H1 (cell line): Measurements from ENCODE around the gene DYNLL1. TPM values are rescaled to one million over a fixed set of nuclear protein-coding genes. Genes with fewer than 3 reads are reported as not detected.

Experiments
- polyA plus RNA-seq, 7 experiments: library from polyadenylated mRNA; depleted of rRNA in 3 of 7; stranded (reverse) in 5 of 7; unstranded in 2 of 7; fragments of >200 nt in 5 of 7; fragments of 200-250 nt in 2 of 7; gene quantifications; 1 replicate in 5 of 7; 2 replicates in 1 of 7; 4 replicates in 1 of 7; pipeline versions ENCODE4 v1.2.1 to v1.2.3, GENCODE V29; 2011 to 2013; ENCODE audit warnings: missing spikeins in 2 of 7, mixed read lengths in 2 of 7
- total RNA-seq: library from RNA; stranded (reverse); fragmentation: NEBNext Ultra II Directional; extraction: Animal tissue kit (Norgen Biotek cat#: 25700); gene quantifications from 2 replicates; pipeline ENCODE4 v1.2.1, GENCODE V29; 2021
- TF ChIP-seq, protein P1 (sequence below): fragments of 300-600 bp; sonication (generic); IDR thresholded peaks from 2 replicates; pipeline ENCODE4 v1.7.1; 2012; ENCODE audit warnings: low read length, moderate library complexity, mild to moderate bottlenecking, inconsistent platforms; ENCODE audit not compliant: insufficient replicate concordance

Gene DYNLL1
- total and polyA plus RNA-seq, 2 of the 8 experiments (the other 6 are each of a cell fraction or from before 2014, with no cell fraction given) = 423 to 488 TPM

GRCh38 chr12:120536064-120536791 lies 40.3 kb downstream of the DYNLL1 start (continued):
- TF ChIP-seq, protein P1, sequence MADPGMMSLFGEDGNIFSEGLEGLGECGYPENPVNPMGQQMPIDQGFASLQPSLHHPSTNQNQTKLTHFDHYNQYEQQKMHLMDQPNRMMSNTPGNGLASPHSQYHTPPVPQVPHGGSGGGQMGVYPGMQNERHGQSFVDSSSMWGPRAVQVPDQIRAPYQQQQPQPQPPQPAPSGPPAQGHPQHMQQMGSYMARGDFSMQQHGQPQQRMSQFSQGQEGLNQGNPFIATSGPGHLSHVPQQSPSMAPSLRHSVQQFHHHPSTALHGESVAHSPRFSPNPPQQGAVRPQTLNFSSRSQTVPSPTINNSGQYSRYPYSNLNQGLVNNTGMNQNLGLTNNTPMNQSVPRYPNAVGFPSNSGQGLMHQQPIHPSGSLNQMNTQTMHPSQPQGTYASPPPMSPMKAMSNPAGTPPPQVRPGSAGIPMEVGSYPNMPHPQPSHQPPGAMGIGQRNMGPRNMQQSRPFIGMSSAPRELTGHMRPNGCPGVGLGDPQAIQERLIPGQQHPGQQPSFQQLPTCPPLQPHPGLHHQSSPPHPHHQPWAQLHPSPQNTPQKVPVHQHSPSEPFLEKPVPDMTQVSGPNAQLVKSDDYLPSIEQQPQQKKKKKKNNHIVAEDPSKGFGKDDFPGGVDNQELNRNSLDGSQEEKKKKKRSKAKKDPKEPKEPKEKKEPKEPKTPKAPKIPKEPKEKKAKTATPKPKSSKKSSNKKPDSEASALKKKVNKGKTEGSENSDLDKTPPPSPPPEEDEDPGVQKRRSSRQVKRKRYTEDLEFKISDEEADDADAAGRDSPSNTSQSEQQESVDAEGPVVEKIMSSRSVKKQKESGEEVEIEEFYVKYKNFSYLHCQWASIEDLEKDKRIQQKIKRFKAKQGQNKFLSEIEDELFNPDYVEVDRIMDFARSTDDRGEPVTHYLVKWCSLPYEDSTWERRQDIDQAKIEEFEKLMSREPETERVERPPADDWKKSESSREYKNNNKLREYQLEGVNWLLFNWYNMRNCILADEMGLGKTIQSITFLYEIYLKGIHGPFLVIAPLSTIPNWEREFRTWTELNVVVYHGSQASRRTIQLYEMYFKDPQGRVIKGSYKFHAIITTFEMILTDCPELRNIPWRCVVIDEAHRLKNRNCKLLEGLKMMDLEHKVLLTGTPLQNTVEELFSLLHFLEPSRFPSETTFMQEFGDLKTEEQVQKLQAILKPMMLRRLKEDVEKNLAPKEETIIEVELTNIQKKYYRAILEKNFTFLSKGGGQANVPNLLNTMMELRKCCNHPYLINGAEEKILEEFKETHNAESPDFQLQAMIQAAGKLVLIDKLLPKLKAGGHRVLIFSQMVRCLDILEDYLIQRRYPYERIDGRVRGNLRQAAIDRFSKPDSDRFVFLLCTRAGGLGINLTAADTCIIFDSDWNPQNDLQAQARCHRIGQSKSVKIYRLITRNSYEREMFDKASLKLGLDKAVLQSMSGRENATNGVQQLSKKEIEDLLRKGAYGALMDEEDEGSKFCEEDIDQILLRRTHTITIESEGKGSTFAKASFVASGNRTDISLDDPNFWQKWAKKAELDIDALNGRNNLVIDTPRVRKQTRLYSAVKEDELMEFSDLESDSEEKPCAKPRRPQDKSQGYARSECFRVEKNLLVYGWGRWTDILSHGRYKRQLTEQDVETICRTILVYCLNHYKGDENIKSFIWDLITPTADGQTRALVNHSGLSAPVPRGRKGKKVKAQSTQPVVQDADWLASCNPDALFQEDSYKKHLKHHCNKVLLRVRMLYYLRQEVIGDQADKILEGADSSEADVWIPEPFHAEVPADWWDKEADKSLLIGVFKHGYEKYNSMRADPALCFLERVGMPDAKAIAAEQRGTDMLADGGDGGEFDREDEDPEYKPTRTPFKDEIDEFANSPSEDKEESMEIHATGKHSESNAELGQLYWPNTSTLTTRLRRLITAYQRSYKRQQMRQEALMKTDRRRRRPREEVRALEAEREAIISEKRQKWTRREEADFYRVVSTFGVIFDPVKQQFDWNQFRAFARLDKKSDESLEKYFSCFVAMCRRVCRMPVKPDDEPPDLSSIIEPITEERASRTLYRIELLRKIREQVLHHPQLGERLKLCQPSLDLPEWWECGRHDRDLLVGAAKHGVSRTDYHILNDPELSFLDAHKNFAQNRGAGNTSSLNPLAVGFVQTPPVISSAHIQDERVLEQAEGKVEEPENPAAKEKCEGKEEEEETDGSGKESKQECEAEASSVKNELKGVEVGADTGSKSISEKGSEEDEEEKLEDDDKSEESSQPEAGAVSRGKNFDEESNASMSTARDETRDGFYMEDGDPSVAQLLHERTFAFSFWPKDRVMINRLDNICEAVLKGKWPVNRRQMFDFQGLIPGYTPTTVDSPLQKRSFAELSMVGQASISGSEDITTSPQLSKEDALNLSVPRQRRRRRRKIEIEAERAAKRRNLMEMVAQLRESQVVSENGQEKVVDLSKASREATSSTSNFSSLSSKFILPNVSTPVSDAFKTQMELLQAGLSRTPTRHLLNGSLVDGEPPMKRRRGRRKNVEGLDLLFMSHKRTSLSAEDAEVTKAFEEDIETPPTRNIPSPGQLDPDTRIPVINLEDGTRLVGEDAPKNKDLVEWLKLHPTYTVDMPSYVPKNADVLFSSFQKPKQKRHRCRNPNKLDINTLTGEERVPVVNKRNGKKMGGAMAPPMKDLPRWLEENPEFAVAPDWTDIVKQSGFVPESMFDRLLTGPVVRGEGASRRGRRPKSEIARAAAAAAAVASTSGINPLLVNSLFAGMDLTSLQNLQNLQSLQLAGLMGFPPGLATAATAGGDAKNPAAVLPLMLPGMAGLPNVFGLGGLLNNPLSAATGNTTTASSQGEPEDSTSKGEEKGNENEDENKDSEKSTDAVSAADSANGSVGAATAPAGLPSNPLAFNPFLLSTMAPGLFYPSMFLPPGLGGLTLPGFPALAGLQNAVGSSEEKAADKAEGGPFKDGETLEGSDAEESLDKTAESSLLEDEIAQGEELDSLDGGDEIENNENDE = no peak
- TF ChIP-seq, all 59 proteins: peak for 0
